ENCODE measurements around the gene PDE4D.
A peak's percentile ranks its signal among the peaks of the same experiment; 100 is the strongest.

PDE4D gene

GRCh38 chr5:59189472-59190244, 703.9 kb downstream of the PDE4D start:
- DNase-seq: no peak

- DNase-seq: peak; percentile 79
These were observed 704.9 kb downstream of the PDE4D start for GRCh38 chr5:59188419-59189225.

GRCh38 chr5:59187857-59188256, 705.7 kb downstream of the PDE4D start:
- no peak for DNase-seq

GRCh38 chr5:59186623-59187022, 706.9 kb downstream of the PDE4D start:
- no peak for DNase-seq

- DNase-seq: no peak
These were observed 707.7 kb downstream of the PDE4D start for GRCh38 chr5:59185757-59186385.

- DNase-seq: no peak
These were observed 708.8 kb downstream of the PDE4D start for GRCh38 chr5:59184769-59185168.

- DNase-seq: no peak
These were observed 710.8 kb downstream of the PDE4D start for GRCh38 chr5:59182760-59183159.

- DNase-seq: no peak
These were observed 713.0 kb downstream of the PDE4D start for GRCh38 chr5:59180515-59180914.

GRCh38 chr5:59179704-59180103, 713.8 kb downstream of the PDE4D start:
- DNase-seq: no peak

- DNase-seq: no peak
These were observed 715.0 kb downstream of the PDE4D start for GRCh38 chr5:59178482-59178881.

- no peak for DNase-seq
These were observed 715.5 kb downstream of the PDE4D start for GRCh38 chr5:59178071-59178470.

GRCh38 chr5:59177644-59178043, 715.9 kb downstream of the PDE4D start:
- no peak for DNase-seq

- DNase-seq: peak; percentile 43
These were observed 719.2 kb downstream of the PDE4D start for GRCh38 chr5:59174248-59174844.

- DNase-seq: no peak
These were observed 719.9 kb downstream of the PDE4D start for GRCh38 chr5:59173578-59173977.

- no peak for DNase-seq
These were observed 722.4 kb downstream of the PDE4D start for GRCh38 chr5:59171131-59171530.

GRCh38 chr5:59169768-59170150, 723.8 kb downstream of the PDE4D start:
- no peak for DNase-seq

- no peak for DNase-seq
These were observed 724.3 kb downstream of the PDE4D start for GRCh38 chr5:59169081-59169767.

GRCh38 chr5:59168067-59168466, 725.5 kb downstream of the PDE4D start:
- DNase-seq: no peak

- DNase-seq: no peak
These were observed 729.3 kb downstream of the PDE4D start for GRCh38 chr5:59164041-59164830.

GRCh38 chr5:59161221-59162105, 732.1 kb downstream of the PDE4D start:
- DNase-seq: no peak

Data from femur (tissue), 1 donor.